ENCODE data around the gene DMTF1.

The DMTF1 gene

DNA sequence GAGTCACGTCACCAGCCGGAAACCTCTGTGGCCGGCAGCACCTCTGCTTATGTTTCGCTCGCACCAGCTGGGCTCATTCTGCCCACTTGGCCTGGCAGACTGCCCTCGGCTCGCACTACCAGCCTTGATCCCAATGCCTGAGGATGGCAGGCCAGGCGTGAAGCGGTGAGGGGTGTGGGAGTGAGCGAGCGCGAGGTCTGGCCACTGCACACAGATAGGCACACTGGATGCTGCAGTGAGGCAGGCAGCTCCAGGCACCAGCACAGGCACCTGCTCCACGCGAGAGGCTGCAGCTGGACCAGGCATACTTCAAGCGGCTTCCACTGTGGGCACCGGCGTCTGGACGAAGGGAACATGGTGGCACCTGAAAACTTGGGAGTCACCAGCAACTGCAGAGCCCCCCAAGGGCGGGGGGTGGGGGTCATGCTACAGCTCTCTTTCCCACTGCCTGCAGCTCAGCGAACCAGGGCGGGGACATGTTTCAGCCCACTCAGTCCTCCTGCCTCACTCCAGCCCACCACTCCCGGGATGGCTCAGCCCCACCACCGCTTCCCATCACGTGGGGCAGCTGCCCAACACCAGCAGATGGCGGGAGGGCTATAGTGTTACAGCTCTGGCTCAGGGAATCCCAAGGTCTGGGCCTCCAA lies 5.4 kb upstream of the DMTF1 start:
- DNase-seq (ENCODE audit: low read depth): no peak

DNA sequence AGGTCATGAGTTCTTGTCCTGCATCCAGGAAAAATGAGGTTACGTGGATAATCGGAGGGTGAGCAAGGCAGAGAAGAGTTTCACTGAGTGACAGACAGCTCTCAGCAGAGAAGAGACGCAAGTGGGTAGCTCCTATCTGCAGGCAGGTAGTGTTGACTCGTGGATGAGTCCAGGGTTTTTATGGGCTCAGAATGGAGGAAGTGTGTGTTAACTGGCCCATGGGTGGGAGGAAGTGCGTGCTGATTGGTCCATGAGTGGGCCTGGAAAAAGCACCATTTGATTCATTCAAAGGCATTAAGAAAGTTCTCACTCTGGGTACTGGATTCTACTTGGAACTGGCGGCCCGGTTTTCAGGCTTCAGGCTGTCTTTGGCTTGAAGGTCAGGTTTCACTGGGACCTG lies 4.8 kb upstream of the DMTF1 start:
- no peak for DNase-seq (ENCODE audit: low read depth)

DNA sequence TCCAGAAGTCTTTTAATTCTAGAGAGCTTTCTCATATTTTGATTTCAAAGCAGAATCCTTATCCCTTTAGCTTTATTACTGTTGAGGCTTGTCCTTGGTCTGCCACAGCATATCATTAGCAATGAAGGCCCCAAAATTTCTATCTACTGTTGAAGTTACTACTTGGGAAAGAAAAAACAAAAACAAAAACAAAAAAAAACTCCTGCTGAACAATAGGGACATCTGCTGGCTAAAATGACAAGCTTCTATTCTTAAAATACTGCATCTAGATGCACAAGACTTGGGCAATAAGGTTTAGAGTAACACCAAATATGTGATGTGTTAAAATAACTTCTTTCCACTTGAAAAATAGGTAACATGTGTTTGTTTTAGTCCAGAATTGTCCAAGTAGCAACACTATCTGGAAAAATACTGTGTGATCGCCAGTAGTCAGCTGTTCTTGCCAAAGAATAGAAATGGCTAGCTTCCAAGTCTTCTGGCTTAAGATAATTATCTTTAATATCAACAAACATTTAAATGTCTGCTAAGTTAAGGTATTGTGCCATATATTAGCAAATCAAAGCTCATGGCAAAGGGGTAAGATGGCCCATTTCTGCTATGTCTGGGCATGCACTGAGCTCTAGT lies 3.8 kb upstream of the DMTF1 start:
- DNase-seq (ENCODE audit: low read depth): peak; percentile 36

DNA sequence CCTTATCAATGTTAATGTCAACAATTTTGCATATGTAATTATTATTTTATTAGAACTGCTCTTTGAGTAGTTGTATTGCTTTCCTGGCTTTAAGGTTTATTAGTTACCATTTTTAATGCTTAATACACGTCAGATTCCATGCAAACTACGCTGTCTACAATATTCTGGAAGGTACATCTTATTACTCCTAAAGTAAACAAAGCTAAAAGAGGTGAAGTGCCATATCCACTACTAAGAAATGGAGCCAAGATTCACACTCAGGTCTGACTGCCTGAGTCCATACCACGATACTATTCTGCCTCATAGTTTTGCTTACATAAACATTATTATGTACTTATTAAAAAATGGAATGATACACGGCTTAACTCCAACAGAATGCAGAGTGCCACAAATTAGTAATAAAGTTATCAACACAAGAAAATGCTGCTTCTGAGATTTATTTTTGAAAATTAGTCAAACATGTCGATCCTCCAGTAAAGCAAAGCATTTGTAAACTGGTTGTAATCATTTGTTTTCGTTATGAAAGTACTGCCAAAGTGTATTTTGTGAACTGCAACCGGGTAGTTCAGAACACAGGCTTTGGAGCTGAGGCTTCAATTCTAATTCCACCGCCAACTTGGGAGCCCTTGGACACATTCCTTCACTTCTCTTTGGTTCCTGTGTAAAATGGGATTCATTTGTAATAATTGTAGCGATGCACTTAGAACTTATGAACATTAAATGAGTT lies 1.1 kb upstream of the DMTF1 start:
- no peak for DNase-seq (ENCODE audit: low read depth)

DNA sequence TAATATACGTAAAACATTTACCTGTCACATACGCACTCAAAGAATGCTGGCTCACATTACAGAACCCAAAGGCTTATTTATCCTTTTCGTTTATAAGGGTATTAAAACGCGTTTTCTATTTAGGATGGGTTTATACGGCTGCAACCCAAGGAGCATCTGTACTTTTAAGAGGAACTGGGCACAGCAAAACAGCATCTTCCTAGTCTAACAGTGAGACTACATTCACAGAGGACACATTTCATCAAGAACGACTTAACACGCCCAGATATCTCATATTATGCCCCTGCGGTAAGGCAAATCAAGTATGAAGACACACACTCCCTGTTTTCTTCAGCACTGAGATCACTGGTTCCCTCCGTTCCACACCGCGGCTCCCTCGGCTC lies 533 bp upstream of the DMTF1 start:
- no peak for DNase-seq (ENCODE audit: low read depth)

DNA sequence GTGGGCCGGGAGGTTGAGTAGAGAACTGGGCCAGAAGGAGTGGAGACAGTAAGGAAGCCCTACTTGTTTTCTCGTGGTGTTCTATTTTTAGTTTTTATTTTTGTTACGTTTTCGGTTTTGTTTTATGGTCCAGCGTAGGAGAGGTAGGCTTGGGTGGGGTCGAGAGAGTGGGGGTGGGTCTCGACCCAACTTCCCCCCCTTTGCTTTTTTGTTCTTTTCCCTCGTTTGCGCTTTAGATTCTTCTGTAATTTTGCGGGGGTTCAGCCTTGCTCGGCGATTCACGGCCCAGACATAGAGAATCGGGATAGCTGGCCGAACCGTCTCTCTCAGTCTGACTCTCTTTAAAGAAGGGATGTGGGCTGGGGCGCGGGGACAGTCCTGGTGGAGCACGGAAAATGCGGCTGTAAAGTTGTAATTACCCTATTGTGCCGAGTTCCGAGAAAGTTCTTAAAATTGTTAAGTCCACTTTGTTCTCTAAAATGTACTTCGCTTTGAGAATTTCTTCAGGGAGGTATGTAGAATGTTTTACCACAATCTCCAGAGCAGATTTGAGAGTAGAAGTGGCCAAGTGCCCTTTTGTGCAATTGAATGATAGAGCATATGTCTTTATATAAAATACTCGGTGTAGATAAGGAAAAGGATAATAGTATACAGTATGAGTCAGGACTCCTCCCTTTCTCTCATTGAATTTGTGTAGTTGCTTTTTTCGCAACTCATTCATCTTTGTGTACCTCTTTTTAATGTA lies 816 bp downstream of the DMTF1 start:
- DNase-seq (ENCODE audit: low read depth): peak; percentile 41

DNA sequence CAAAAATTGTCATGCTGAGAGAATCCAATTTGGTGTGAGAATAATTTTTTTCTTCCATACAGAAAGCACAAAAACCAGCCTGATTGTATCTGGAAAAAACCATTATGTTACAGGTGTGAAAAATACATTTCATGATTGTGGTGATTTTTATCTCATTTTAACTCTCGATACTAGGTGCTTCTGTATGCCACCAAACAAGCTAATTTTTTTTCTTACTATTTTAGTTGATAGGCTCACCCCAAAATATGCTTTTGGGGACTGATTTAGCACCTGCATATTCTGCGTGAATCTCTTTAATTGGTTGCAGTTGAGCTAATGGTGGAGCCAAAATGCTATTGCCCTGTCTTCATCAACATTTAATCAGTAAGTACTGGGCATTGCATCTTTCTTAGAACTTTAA lies 1.9 kb downstream of the DMTF1 start:
- DNase-seq (ENCODE audit: low read depth): no peak

DNA sequence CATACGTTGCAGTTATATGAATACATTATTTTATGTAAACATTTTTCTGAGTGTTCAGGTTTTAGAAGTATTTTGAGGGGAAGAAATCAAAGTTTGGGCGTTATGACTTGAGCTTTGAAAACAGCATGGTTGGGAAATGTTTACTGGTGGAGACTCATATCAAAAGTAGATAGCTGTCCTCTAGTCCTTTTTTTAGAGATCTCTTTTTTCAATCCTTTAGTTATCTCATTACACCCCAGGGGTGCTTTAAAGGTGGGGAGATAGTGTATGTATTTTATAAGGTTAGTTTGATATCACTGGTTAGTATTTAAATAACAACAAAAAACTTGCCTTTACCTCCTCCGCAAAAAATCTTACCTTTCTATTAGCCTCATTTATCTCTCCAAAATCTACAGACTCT lies 2.3 kb downstream of the DMTF1 start:
- no peak for DNase-seq (ENCODE audit: low read depth)

DNA sequence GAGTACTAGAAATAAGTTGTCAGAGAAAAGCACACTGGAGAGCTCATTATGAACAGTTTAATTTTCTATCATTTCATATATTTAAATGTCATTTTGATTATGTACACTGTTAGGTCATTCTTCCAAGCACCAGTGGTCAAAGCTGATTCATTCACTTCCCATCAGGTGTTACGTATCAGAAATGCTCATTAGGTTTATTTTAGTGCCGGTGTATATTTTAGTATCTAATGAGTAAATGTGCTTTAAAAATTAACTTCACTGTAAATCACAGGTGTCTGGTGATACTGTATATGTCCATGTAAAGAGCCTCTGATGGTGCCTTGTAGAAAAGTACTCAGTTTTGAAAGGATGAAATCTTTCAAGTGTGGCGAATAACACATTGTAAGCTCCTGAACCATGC lies 3.5 kb downstream of the DMTF1 start:
- DNase-seq (ENCODE audit: low read depth): no peak

DNA sequence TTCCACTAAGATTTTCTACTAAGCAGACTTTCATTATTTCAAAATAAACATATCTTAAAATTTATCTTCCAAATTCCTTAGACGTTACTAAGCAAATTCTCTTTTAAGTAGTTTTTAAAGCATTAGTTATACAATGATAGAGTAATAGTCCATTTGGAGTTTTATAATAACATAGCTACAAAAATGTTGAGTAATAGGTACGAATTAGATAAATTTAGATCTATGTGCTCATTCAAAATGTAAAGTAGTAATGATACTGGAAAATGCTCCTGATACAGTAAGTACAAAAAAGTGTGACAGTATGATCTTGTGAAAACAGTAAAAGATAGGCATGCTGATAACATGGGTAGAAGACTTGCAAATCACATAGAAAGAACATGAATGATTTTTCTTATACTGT lies 4.5 kb downstream of the DMTF1 start:
- DNase-seq (ENCODE audit: low read depth): peak; percentile 66

DNA sequence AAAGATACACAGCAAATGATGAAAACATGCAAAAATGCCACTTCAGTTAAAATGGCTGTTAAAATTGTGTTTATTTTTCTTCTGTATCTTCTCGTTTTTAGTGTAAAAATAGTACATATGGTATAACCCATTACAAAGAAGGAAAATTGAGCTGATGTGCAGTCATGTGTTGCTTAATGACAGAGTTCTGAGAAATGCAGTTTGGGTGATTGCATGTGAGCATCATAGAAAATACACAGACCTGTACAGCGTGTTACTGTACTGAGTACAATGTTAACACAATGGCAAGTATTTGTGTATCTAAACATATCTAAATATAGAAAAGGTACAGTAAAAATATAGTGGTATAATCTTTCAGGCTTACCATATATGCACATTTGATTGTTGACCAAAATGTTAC lies 7.3 kb downstream of the DMTF1 start:
- DNase-seq (ENCODE audit: low read depth): no peak

DNA sequence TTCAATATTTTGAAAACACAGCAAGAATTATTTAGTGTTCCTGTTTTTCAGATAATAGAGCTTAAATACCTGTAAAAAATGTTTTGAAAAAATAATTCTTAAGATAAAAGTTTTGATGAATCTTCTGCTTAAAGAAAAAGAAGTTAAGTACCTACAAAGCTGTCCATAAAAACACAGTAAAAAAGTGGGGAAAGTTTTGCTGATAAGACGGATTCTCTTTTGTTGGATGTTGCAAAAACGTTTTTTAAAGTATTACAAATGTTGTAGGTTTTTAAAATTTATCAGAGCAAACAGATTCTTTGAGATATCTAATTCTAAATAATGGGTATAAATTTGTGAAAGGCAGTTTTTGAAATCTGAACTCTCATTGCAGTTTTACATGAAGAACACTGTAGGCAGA lies 12.2 kb downstream of the DMTF1 start:
- DNase-seq (ENCODE audit: low read depth): no peak

DNA sequence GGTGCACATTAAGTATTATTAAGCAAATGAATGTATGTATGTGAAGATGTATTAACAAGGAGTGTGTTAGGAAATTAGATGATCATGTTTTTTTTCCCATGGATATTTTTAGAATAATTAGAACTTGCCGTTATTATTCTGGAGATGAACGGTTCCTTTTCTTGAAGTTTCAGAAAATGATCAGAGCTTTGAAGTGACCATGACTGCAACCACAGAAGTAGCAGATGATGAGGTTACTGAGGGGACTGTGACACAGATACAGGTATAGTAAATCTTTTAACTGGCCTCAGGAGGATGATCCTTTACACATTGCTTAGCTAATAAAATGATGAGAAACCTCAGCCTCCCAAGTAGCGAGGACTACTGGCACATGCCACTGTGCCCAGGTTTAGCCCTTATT lies 18.6 kb downstream of the DMTF1 start:
- no peak for DNase-seq (ENCODE audit: low read depth)

DNA sequence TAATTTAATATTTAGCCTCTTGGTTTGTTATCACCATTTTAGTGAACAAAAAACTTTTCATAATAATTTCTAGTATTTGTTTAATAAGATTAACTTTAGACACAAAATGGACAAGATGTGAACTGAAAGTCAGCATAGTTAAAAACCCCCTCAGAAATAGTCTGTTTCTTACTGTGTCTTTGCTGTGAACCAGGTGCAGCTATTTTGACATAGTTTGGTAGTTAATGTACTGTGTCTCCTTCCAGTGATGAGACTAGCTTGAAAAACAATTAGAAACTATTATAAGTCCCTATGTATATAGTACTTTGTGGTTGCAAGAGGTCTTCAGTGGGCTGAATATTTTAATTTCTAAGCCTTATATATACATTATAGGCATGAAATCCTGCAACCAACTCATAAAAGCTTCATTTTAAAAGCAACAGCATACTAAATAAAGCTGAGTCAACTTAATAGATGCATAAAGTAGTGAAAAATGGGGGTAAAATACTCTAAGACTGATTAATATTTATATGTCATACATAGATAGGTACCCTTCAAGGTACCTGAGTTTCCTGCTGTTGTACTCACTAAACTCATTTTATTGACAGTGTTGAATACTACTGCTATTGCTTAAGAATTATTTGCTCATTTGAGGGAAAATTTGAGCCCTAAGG lies 19.2 kb downstream of the DMTF1 start:
- DNase-seq (ENCODE audit: low read depth): no peak

DNA sequence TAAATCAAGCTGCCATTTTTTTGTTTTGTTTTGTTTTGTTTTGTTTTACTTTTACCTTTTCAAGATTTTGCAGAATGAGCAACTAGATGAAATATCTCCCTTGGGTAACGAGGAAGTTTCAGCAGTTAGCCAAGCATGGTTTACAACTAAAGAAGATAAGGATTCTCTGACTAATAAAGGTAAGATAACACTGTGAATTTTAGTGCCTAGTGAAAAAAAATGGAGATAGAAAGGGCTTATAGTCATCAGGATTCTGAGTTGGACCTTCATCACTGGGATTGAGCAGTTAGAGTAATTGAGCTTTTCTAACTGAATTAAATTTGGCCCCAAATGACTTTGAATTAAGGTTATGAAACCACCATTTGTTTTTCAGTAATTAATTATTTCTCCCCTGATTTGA lies 21.2 kb downstream of the DMTF1 start:
- no peak for DNase-seq (ENCODE audit: low read depth)

DNA sequence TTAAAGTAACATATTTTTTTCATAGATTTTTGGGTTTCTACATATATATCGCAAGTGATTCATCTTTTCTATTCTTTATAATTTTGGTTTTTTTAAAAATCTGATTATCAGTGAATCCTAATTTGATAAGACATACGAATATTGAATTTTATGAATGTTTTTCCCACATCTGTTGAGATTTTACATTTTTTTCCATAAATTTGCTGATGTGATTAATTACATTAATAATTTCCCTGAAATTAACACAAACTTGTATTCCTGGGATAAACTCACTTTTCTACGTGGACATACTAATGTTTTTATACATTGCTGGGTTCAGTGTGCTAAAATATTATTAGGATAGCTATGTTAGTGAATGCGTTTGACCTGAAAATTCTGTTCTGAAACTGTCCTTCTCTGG lies 26.1 kb downstream of the DMTF1 start:
- no peak for DNase-seq (ENCODE audit: low read depth)

DNA sequence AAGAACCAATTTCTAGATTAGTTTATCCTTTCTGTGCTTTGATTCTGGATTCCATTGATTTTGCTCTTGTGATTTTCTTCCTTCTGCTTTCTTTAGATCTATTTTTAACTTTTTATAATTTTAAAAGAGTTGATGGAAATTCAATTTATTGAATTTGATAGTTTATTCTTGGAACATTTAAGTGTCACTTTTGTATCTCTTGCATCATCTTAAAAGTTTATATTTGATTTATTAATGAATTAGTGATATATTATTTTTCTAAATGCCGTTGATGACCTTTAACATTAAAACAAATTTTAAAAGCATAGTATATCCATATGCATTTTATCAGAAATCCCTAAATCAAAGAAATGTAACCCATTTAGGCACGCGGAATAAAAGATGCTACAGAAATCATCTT lies 26.9 kb downstream of the DMTF1 start:
- DNase-seq (ENCODE audit: low read depth): no peak

DNA sequence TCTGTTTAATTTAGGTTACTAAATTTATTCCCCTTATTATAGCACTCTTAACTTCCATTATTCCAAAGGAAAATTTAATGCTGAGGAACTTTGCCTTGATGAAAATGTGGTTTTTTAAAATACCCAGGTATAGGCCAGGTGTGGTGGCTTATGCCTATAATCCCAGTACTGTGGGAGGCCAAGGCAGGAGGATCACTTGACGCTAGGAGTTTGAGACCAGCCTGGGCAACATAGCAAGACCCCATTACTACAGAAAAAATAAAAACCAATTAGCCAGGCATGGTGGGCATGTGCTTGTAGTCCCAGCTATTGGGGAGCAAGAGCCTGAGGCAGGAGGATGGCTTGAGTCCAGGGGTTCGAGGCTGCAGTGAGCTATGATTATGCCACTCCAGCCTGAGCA lies 34.9 kb downstream of the DMTF1 start:
- DNase-seq (ENCODE audit: low read depth): no peak

DNA sequence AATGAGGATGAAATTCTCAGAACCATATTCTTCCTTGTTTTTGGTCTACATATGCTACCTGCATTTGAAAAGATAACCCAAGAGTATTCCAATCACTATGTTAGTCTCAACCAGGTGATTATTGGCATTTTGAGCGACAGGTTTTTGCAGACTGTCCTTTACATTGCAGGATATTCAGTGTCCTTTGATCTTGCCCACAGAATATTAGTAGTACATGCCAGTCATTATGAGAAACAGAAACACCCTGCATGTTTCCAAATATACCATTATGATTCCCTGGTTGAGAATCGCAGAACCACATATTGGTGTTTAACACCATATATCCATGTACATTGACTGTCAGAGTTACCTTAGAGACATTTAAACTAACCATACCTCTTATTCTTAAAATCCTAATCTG lies 36.7 kb downstream of the DMTF1 start:
- DNase-seq (ENCODE audit: low read depth): no peak

DNA sequence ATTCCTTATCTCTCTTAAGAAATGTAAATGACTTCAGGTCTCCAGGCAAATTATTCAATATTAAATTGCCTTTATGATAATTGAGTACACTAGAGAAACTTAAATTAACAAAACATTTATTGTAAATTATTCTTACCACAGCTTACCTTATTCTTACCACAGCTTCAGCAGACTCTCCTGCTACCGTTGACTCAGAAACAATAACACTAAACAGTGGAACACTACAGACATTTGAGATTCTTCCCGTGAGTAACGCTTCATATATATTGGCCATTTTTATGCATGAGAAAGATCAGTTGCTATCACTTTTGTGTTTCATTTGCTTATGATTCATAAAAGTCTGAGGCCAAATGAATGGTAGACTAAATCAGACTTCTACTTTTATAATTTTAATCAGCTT lies 38.5 kb downstream of the DMTF1 start:
- no peak for DNase-seq (ENCODE audit: low read depth)

DNA sequence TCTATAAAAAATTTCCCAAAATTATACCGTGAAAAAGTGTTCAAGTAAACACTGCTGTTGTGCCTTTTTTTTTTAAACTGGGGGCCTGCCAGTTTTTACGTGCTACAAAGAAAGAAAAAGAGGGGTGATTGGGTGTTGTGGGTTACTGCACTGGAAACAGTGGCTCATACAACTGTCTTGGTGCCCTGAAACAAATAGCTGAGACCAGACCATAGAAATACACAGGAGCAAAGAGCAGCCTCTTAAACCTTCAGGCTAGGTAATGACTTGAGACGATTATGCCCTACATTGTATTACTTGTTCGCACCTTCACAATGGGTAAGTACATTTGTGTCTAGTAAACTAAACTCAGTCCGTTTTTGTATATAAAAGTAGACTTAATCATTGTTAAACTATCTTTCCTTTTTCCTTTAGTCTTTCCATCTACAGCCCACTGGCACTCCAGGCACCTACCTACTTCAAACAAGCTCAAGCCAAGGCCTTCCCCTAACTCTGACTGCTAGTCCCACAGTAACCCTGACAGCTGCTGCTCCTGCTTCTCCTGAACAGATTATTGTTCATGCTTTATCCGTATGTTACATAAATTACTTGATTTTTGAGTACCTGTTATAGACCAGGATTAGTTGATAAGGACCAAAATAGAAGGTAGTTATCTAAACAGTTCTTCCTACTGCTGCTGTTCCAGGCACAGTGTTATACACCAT lies 40.7 kb downstream of the DMTF1 start:
- no peak for DNase-seq (ENCODE audit: low read depth)

DNA sequence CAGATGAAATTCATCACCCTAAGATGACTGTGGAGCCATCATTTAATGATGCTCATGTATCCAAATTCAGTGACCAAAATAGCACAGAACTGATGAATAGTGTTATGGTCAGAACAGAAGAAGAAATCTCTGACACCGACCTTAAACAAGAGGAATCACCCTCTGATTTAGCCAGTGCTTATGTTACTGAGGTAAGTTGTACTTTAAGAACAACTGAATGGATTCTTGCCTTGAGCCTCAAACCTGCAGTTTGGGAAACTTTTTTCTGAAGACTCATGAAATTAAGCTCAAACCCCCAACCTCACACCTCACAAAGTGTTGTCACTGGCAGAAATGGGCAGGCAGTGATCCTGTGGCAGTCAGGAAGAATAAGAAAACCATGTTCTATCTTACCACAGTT lies 41.7 kb downstream of the DMTF1 start:
- no peak for DNase-seq (ENCODE audit: low read depth)

Data from EH (cell line).